ENCODE results near the gene IL10. TPM values are rescaled to one million over a fixed set of nuclear protein-coding genes. Genes with fewer than 3 reads are reported as not detected.
A peak's percentile ranks its signal among the peaks of the same experiment; 100 is the strongest.

The IL10 gene
- total and polyA plus RNA-seq, 4 donors = 0.37 to 37.3 (median 2.9) TPM

DNA sequence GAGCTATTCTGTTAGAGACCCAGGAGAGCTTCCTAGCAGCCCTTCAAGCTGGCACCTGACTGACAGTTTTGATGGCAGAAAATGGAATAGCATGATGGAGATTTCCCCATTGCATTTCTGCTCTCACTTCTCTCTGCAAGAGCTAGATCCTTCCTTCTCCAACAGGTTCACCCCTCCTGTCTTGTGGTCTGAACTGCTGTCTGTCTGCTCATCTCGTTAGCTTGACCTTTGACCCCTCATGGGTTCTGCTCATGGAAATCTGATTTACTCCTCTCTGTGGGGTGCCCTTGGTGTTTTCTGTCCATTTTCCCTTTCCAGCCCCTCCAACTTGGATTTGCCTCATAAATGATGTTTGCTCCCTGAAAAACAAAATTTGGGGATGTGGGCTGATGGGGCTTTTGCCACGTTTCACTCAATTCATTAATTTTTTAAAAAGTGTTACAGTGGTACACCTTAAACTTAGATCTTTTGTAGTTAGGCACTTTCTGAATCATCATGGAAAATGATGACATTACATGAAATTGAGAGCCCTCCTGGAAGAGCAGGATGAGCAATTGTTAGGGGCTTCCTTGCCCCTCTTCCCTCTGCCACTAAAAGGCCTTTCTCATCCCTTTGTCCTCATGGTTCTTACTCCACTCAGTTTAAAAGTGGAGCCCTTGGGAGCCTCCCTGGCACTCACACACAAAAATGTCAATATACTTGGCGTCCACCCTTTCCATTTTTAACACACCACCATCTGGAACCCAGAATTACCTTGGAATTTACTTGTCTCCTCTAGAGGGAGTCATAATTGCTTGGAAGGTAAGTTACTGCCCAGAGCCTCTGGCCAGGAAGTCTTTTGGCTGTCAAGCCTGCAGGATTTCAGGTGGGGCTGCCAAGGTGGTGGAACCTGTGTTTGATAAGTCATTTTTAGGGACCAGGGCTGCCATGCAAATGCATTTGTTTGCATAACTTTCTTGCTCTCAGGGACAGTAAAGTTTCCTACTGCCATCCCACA, 33.6 kb downstream of the IL10 start:
- H3K4me1 ChIP-seq (ENCODE audit: control insufficient read depth in 5 of 5, insufficient read depth in 5 of 5, low read length in 5 of 5) = peaks cover 0 to 6% (median 0%) of the 10 kb centered on the region in 5 donors
- peaks cover 0 to 14% (median 3%) of the 10 kb centered on the region in 4 donors for H3K36me3 ChIP-seq (ENCODE audit: control insufficient read depth in 4 of 4, insufficient read depth in 4 of 4, low read length in 4 of 4)
- H3K4me3 ChIP-seq = no peak overlapping the region
- no peaks in the 10 kb centered on the region for H3K27me3 ChIP-seq (ENCODE audit: control insufficient read depth in 3 of 3, insufficient read depth in 3 of 3, low read length in 2 of 3)
- no peak overlapping the region for H3K9ac ChIP-seq (ENCODE audit: insufficient read depth in 1 of 2, low read length in 2 of 2)
- no peak overlapping the region for H3K27ac ChIP-seq (ENCODE audit: low read depth in 1 of 2, low read length in 1 of 2)
- no peak for ATAC-seq (ENCODE audit: insufficient read depth, low FRiP score)
- TF ChIP-seq, protein P1, sequence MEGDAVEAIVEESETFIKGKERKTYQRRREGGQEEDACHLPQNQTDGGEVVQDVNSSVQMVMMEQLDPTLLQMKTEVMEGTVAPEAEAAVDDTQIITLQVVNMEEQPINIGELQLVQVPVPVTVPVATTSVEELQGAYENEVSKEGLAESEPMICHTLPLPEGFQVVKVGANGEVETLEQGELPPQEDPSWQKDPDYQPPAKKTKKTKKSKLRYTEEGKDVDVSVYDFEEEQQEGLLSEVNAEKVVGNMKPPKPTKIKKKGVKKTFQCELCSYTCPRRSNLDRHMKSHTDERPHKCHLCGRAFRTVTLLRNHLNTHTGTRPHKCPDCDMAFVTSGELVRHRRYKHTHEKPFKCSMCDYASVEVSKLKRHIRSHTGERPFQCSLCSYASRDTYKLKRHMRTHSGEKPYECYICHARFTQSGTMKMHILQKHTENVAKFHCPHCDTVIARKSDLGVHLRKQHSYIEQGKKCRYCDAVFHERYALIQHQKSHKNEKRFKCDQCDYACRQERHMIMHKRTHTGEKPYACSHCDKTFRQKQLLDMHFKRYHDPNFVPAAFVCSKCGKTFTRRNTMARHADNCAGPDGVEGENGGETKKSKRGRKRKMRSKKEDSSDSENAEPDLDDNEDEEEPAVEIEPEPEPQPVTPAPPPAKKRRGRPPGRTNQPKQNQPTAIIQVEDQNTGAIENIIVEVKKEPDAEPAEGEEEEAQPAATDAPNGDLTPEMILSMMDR (IDR thresholded peaks at IDR 0.05; ENCODE audit: control extremely low read depth, extremely low read depth) = no peak
- no peaks in the 10 kb centered on the region for H3K9me3 ChIP-seq (ENCODE audit: control insufficient read depth in 4 of 4, insufficient read depth in 3 of 4, low read length in 3 of 4)
- peak in 1 of 3 donors; percentile 30 for DNase-seq
- 59 to 75% methylated on average over 3 of the region's 3 CpGs for WGBS, 2 donors

GRCh38 chr1:206737729-206738201, 34.5 kb downstream of the IL10 start:
- no peak overlapping the region for H3K4me3 ChIP-seq
- WGBS, 2 donors = 44 to 50% methylated on average over 3 of the region's 3 CpGs
- TF ChIP-seq, protein P1 (IDR thresholded peaks at IDR 0.05; ENCODE audit: control extremely low read depth, extremely low read depth) = no peak
- peak overlapping the region in 1 of 2 donors; percentile 13 for H3K27ac ChIP-seq (ENCODE audit: low read depth in 1 of 2, low read length in 1 of 2)
- no peaks in the 10 kb centered on the region for H3K27me3 ChIP-seq (ENCODE audit: control insufficient read depth in 3 of 3, insufficient read depth in 3 of 3, low read length in 2 of 3)
- H3K9ac ChIP-seq (ENCODE audit: insufficient read depth in 1 of 2, low read length in 2 of 2) = no peak overlapping the region
- H3K36me3 ChIP-seq (ENCODE audit: control insufficient read depth in 4 of 4, insufficient read depth in 4 of 4, low read length in 4 of 4) = peaks cover 2 to 22% (median 8%) of the 10 kb centered on the region in 4 donors
- peaks cover 0 to 6% (median 0%) of the 10 kb centered on the region in 5 donors for H3K4me1 ChIP-seq (ENCODE audit: control insufficient read depth in 5 of 5, insufficient read depth in 5 of 5, low read length in 5 of 5)
- DNase-seq = no peak
- no peaks in the 10 kb centered on the region for H3K9me3 ChIP-seq (ENCODE audit: control insufficient read depth in 4 of 4, insufficient read depth in 3 of 4, low read length in 3 of 4)
- ATAC-seq (ENCODE audit: insufficient read depth, low FRiP score) = no peak

DNA sequence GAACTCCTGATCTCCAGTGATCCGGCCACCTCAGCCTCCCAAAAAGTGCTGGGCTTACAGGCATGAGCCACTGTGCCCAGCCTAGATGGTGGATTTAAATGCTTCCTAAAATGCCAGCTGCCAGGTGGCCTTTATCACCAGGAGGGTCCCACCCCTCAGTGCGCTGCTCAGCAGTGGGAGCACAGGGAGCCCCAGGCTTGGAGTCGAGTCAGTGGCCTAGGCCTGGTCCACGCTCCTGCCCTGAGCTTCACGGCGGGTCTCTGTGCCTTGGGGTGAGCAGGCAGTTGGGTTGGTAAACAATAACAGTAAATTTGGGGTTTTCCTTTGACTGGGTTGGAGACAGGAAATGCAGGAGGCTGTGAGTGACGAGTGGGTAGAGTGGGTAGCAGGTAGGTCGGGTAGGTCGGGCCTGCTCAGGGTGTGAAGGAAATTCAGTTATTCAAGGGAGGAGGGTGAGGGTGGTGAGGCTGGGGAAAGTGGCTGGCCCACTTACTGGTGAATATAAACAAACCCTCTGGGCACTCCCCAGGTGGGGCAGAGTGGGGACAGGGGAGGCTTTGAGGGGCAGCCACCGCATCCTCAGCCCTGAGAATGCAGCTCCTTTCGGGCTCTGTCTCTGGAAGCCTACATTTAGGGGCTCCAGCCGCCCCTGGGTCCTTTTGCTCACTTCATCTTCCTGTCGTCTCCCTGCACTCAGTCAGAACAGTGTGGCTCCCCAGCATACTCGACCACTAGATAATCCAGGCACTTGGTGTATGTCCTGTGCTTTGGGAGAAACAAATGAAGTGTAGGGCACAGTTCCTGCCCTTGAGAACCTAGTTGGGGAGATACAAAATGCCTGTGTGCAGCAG, 35.2 kb downstream of the IL10 start:
- WGBS, 2 donors = 72 to 77% methylated on average over 14 of the region's 14 CpGs
- ATAC-seq (ENCODE audit: insufficient read depth, low FRiP score) (no peak), DNase-seq (no peak)
- H3K4me3 ChIP-seq = no peak overlapping the region
- peak overlapping the region in 1 of 2 donors; percentile 31 for H3K27ac ChIP-seq (ENCODE audit: low read depth in 1 of 2, low read length in 1 of 2)
- no peaks in the 10 kb centered on the region for H3K27me3 ChIP-seq (ENCODE audit: control insufficient read depth in 3 of 3, insufficient read depth in 3 of 3, low read length in 2 of 3)
- peaks cover 0 to 6% (median 0%) of the 10 kb centered on the region in 5 donors for H3K4me1 ChIP-seq (ENCODE audit: control insufficient read depth in 5 of 5, insufficient read depth in 5 of 5, low read length in 5 of 5)
- H3K9me3 ChIP-seq (ENCODE audit: control insufficient read depth in 4 of 4, insufficient read depth in 3 of 4, low read length in 3 of 4) = no peaks in the 10 kb centered on the region
- H3K9ac ChIP-seq (ENCODE audit: insufficient read depth in 1 of 2, low read length in 2 of 2) = no peak overlapping the region
- H3K36me3 ChIP-seq (ENCODE audit: control insufficient read depth in 4 of 4, insufficient read depth in 4 of 4, low read length in 4 of 4) = peaks cover 6 to 28% (median 9%) of the 10 kb centered on the region in 4 donors
- TF ChIP-seq, protein P1 (IDR thresholded peaks at IDR 0.05; ENCODE audit: control extremely low read depth, extremely low read depth) = no peak

Measured in lung (tissue), 12 donors.